ENCODE results near the gene TESMIN.

Gene TESMIN

DNA sequence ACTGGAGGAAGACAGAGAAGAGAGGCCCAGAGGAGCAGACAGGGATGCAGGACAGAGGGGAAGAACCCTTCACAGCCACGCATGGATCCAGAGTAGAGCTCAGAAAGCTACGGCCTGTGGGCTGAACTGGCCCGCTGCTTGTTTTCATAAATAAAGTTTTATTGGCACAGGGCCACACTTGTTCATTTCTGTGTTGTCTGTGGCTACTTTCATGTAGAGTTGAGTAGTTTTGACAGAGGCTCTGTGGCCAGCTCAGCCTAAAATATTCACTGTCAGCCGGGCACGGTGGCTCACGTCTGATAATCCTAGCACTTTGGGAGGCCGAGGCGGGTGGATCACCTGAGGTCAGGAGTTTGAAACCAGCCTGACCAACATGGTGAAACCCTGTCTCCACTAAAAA lies 93.2 kb downstream of the TESMIN start:
- ATAC-seq (ENCODE audit: low read depth) = no peak
- TF ChIP-seq, protein P1, sequence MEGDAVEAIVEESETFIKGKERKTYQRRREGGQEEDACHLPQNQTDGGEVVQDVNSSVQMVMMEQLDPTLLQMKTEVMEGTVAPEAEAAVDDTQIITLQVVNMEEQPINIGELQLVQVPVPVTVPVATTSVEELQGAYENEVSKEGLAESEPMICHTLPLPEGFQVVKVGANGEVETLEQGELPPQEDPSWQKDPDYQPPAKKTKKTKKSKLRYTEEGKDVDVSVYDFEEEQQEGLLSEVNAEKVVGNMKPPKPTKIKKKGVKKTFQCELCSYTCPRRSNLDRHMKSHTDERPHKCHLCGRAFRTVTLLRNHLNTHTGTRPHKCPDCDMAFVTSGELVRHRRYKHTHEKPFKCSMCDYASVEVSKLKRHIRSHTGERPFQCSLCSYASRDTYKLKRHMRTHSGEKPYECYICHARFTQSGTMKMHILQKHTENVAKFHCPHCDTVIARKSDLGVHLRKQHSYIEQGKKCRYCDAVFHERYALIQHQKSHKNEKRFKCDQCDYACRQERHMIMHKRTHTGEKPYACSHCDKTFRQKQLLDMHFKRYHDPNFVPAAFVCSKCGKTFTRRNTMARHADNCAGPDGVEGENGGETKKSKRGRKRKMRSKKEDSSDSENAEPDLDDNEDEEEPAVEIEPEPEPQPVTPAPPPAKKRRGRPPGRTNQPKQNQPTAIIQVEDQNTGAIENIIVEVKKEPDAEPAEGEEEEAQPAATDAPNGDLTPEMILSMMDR (IDR thresholded peaks at IDR 0.05; ENCODE audit: poor library complexity, severe bottlenecking) = no peak
- no peaks in the 10 kb centered on the region for H3K27me3 ChIP-seq (ENCODE audit: insufficient read depth, poor library complexity, severe bottlenecking)
- H3K27ac ChIP-seq (ENCODE audit: poor library complexity, severe bottlenecking) = no peak overlapping the region
- H3K36me3 ChIP-seq (ENCODE audit: low read depth) = no peaks in the 10 kb centered on the region
- H3K9me3 ChIP-seq (ENCODE audit: severe bottlenecking) = no peaks in the 10 kb centered on the region
- H3K4me1 ChIP-seq (ENCODE audit: insufficient read depth, poor library complexity, severe bottlenecking) = peaks cover 3% of the 10 kb centered on the region
- DNase-seq (ENCODE audit: low spot score) = no peak
- no peak overlapping the region for H3K4me3 ChIP-seq (ENCODE audit: severe bottlenecking)

All from RWPE2 (cell line).